Dendritic cell treated with granulocyte-macrophage colony-stimulating factor and Interleukin-4, amounts not matched to agents 40 ng/mL and 50 ng/mL, for 4 days (primary cell): ENCODE measurements around the gene FAAH2.
"Not testable (repeated sequence)": the region's sequence is repeated elsewhere in the genome, so short reads cannot be mapped to it uniquely, and the experiment has no call there.

ENCODE experiments used
- H3K27ac Mint-ChIP-seq: one replicate; pipeline ENCODE4 v1.8.0; 2022; ENCODE audit warnings: mild to moderate bottlenecking, mixed read lengths
- H3K27me3 Mint-ChIP-seq: one replicate; pipeline ENCODE4 v1.8.0; 2022; ENCODE audit warnings: mild to moderate bottlenecking, mixed read lengths
- H3K36me3 Mint-ChIP-seq: one replicate; pipeline ENCODE4 v1.8.0; 2022; ENCODE audit warnings: low read depth, mixed read lengths
- H3K4me1 Mint-ChIP-seq: one replicate; pipeline ENCODE4 v1.8.0; 2022; ENCODE audit warnings: low read depth, mixed read lengths
- H3K4me3 Mint-ChIP-seq: one replicate; pipeline ENCODE4 v1.8.0; 2022; ENCODE audit warnings: mild to moderate bottlenecking, moderate library complexity, mixed read lengths
- H3K9me3 Mint-ChIP-seq: one replicate; pipeline ENCODE4 v1.8.0; 2022; ENCODE audit warnings: mixed read lengths
- intact Hi-C: fragments of 100-400 bp; cut with micrococcal nuclease; formaldehyde crosslinking; loops from one replicate; pipeline ENCODE4 v1.15.0; 2022

Gene FAAH2

GRCh38 chrX:57286507-57287251, at the start of gene FAAH2:
FAAH2 (plus strand) TSS chrX:57286706; CDS start chrX:57286826, 120 bp downstream.
- intact Hi-C loops: no loop called here
- no peaks in the 10 kb centered on the region for H3K9me3 Mint-ChIP-seq
- H3K36me3 Mint-ChIP-seq: no peaks in the 10 kb centered on the region
- no peak within 1 kb of the TSS for H3K27ac Mint-ChIP-seq
- no peak within 1 kb of the TSS for H3K4me3 Mint-ChIP-seq
- no peaks in the 10 kb centered on the region for H3K4me1 Mint-ChIP-seq
- H3K27me3 Mint-ChIP-seq: peaks cover 2% of the 10 kb centered on the region

- H3K36me3 Mint-ChIP-seq: peaks cover 8% of the 10 kb centered on the region
- no peaks in the 10 kb centered on the region for H3K27me3 Mint-ChIP-seq
- intact Hi-C loops: no loop called here
These were observed 44.5 kb upstream of the FAAH2 start for GRCh38 chrX:57241967-57242366.

GRCh38 chrX:57251965-57252364, 34.5 kb upstream of the FAAH2 start:
- H3K4me1 Mint-ChIP-seq: no peaks in the 10 kb centered on the region
- H3K9me3 Mint-ChIP-seq: peaks cover 43% of the 10 kb centered on the region
- intact Hi-C loops: no loop called here
- no peak overlapping the region for H3K4me3 Mint-ChIP-seq
- H3K36me3 Mint-ChIP-seq: no peaks in the 10 kb centered on the region
- no peak overlapping the region for H3K27ac Mint-ChIP-seq
- no peaks in the 10 kb centered on the region for H3K27me3 Mint-ChIP-seq

More at GRCh38 chrX:57241967-57242366, 44.5 kb upstream of the FAAH2 start:
- peaks cover 41% of the 10 kb centered on the region for H3K9me3 Mint-ChIP-seq
- no peak overlapping the region for H3K27ac Mint-ChIP-seq
- H3K4me3 Mint-ChIP-seq: no peak overlapping the region
- no peaks in the 10 kb centered on the region for H3K4me1 Mint-ChIP-seq

GRCh38 chrX:57265126-57265525, 21.4 kb upstream of the FAAH2 start:
- intact Hi-C loops: no loop called here

GRCh38 chrX:57266275-57266674, 20.2 kb upstream of the FAAH2 start:
- H3K4me3 Mint-ChIP-seq: no peak overlapping the region
- H3K9me3 Mint-ChIP-seq: peaks cover 31% of the 10 kb centered on the region
- H3K4me1 Mint-ChIP-seq: no peaks in the 10 kb centered on the region
- H3K27me3 Mint-ChIP-seq: no peaks in the 10 kb centered on the region
- intact Hi-C loops: no loop called here
- H3K27ac Mint-ChIP-seq: no peak overlapping the region
- no peaks in the 10 kb centered on the region for H3K36me3 Mint-ChIP-seq

More at GRCh38 chrX:57265126-57265525, 21.4 kb upstream of the FAAH2 start:
- H3K9me3 Mint-ChIP-seq: peaks cover 31% of the 10 kb centered on the region
- no peaks in the 10 kb centered on the region for H3K27me3 Mint-ChIP-seq
- H3K36me3 Mint-ChIP-seq: no peaks in the 10 kb centered on the region
- H3K27ac Mint-ChIP-seq: no peak overlapping the region
- no peak overlapping the region for H3K4me3 Mint-ChIP-seq
- H3K4me1 Mint-ChIP-seq: no peaks in the 10 kb centered on the region

- H3K27me3 Mint-ChIP-seq: no peaks in the 10 kb centered on the region
- intact Hi-C loops: no loop called here
- H3K36me3 Mint-ChIP-seq: no peaks in the 10 kb centered on the region
- H3K9me3 Mint-ChIP-seq: peaks cover 31% of the 10 kb centered on the region
- no peaks in the 10 kb centered on the region for H3K4me1 Mint-ChIP-seq
- no peak overlapping the region for H3K4me3 Mint-ChIP-seq
- no peak overlapping the region for H3K27ac Mint-ChIP-seq
These were observed 19.6 kb upstream of the FAAH2 start for GRCh38 chrX:57266871-57267270.

GRCh38 chrX:57267308-57267707, 19.2 kb upstream of the FAAH2 start:
- H3K36me3 Mint-ChIP-seq: no peaks in the 10 kb centered on the region
- H3K4me1 Mint-ChIP-seq: no peaks in the 10 kb centered on the region
- H3K27ac Mint-ChIP-seq: no peak overlapping the region
- H3K27me3 Mint-ChIP-seq: no peaks in the 10 kb centered on the region
- intact Hi-C loops: no loop called here
- H3K4me3 Mint-ChIP-seq: no peak overlapping the region
- peaks cover 31% of the 10 kb centered on the region for H3K9me3 Mint-ChIP-seq

- Mint-ChIP-seq H3K4me1 (no peaks in the 10 kb centered on the region), H3K27me3 (no peaks in the 10 kb centered on the region), H3K36me3 (no peaks in the 10 kb centered on the region), H3K27ac (no peak overlapping the region), H3K4me3 (no peak overlapping the region), H3K9me3 (peaks cover 31% of the 10 kb centered on the region)
- intact Hi-C loops: no loop called here
These were observed 15.5 kb upstream of the FAAH2 start for GRCh38 chrX:57270980-57271379.

GRCh38 chrX:57282568-57282967, 3.9 kb upstream of the FAAH2 start:
- no peak overlapping the region for H3K4me3 Mint-ChIP-seq
- no peaks in the 10 kb centered on the region for H3K9me3 Mint-ChIP-seq
- H3K27ac Mint-ChIP-seq: no peak overlapping the region
- intact Hi-C loops: no loop called here
- peaks cover 2% of the 10 kb centered on the region for H3K27me3 Mint-ChIP-seq
- H3K4me1 Mint-ChIP-seq: no peaks in the 10 kb centered on the region
- H3K36me3 Mint-ChIP-seq: no peaks in the 10 kb centered on the region

GRCh38 chrX:57285001-57285400, 1.5 kb upstream of the FAAH2 start:
- no peaks in the 10 kb centered on the region for H3K9me3 Mint-ChIP-seq
- no peak overlapping the region for H3K4me3 Mint-ChIP-seq
- no peaks in the 10 kb centered on the region for H3K4me1 Mint-ChIP-seq
- no peak overlapping the region for H3K27ac Mint-ChIP-seq
- H3K36me3 Mint-ChIP-seq: no peaks in the 10 kb centered on the region
- H3K27me3 Mint-ChIP-seq: peaks cover 2% of the 10 kb centered on the region
- intact Hi-C loops: no loop called here

- Mint-ChIP-seq H3K4me1 (no peaks in the 10 kb centered on the region), H3K9me3 (peaks cover 2% of the 10 kb centered on the region), H3K27ac (no peak overlapping the region), H3K36me3 (no peaks in the 10 kb centered on the region), H3K4me3 (no peak overlapping the region), H3K27me3 (peaks cover 2% of the 10 kb centered on the region)
- intact Hi-C loops: no loop called here
These were observed 2.6 kb downstream of the FAAH2 start for GRCh38 chrX:57289089-57289488.

GRCh38 chrX:57294961-57295360, 8.5 kb downstream of the FAAH2 start:
- no peaks in the 10 kb centered on the region for H3K27me3 Mint-ChIP-seq
- intact Hi-C loops: no loop called here
- H3K36me3 Mint-ChIP-seq: no peaks in the 10 kb centered on the region
- H3K27ac Mint-ChIP-seq: no peak overlapping the region
- H3K4me1 Mint-ChIP-seq: no peaks in the 10 kb centered on the region
- no peak overlapping the region for H3K4me3 Mint-ChIP-seq
- H3K9me3 Mint-ChIP-seq: peaks cover 25% of the 10 kb centered on the region

- H3K27ac Mint-ChIP-seq, H3K27me3 Mint-ChIP-seq, H3K36me3 Mint-ChIP-seq, intact Hi-C loops, H3K4me3 Mint-ChIP-seq, H3K4me1 Mint-ChIP-seq: not testable (repeated sequence)
- peaks cover 25% of the 10 kb centered on the region for H3K9me3 Mint-ChIP-seq
These were observed 9.2 kb downstream of the FAAH2 start for GRCh38 chrX:57295679-57296078.

GRCh38 chrX:57313583-57314215, 27.2 kb downstream of the FAAH2 start:
- no peaks in the 10 kb centered on the region for H3K4me1 Mint-ChIP-seq
- H3K4me3 Mint-ChIP-seq: no peak overlapping the region
- no peaks in the 10 kb centered on the region for H3K36me3 Mint-ChIP-seq
- H3K9me3 Mint-ChIP-seq: peaks cover 20% of the 10 kb centered on the region
- H3K27ac Mint-ChIP-seq: no peak overlapping the region
- intact Hi-C loops: no loop called here
- H3K27me3 Mint-ChIP-seq: no peaks in the 10 kb centered on the region

- Mint-ChIP-seq H3K27me3 (no peaks in the 10 kb centered on the region), H3K9me3 (peaks cover 61% of the 10 kb centered on the region), H3K4me1 (no peaks in the 10 kb centered on the region), H3K4me3 (no peak overlapping the region), H3K36me3 (no peaks in the 10 kb centered on the region), H3K27ac (no peak overlapping the region)
- intact Hi-C loops: no loop called here
These were observed 42.5 kb downstream of the FAAH2 start for GRCh38 chrX:57329008-57329407.
